Measurements from ENCODE around the gene POU2AF3. TPM values are rescaled to one million over a fixed set of nuclear protein-coding genes. Genes with fewer than 3 reads are reported as not detected.

The POU2AF3 gene, protein sequence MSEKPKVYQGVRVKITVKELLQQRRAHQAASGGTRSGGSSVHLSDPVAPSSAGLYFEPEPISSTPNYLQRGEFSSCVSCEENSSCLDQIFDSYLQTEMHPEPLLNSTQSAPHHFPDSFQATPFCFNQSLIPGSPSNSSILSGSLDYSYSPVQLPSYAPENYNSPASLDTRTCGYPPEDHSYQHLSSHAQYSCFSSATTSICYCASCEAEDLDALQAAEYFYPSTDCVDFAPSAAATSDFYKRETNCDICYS
- 2.6 and 2.9 TPM in 2 replicates for total RNA-seq (ENCODE audit: low replicate concordance)
- long read RNA-seq, partial matches to known transcripts: 0 of 1 reads
- long read RNA-seq, other reads (novel, unspliced or antisense): 0 of 1 reads

GRCh38 chr11:111298413-111299100, at the start of gene POU2AF3:
TSS of gene POU2AF3 (plus strand) at chr11:111298546. CDS start at chr11:111298582, 36 bp downstream.
- DNase-seq (ENCODE audit: extremely low spot score, unreplicated experiment): no peak
- Mint-ChIP-seq H3K4me1 (ENCODE audit: unreplicated experiment) (peaks cover 19% of the 10 kb centered on the region), H3K4me3 (peak within 1 kb of the TSS; percentile 81), H3K36me3 (no peaks in the 10 kb centered on the region), H3K27ac (peak within 1 kb of the TSS; percentile 54), H3K27me3 (peaks cover 22% of the 10 kb centered on the region), H3K9me3 (no peaks in the 10 kb centered on the region)
- TF ChIP-seq, protein P1, sequence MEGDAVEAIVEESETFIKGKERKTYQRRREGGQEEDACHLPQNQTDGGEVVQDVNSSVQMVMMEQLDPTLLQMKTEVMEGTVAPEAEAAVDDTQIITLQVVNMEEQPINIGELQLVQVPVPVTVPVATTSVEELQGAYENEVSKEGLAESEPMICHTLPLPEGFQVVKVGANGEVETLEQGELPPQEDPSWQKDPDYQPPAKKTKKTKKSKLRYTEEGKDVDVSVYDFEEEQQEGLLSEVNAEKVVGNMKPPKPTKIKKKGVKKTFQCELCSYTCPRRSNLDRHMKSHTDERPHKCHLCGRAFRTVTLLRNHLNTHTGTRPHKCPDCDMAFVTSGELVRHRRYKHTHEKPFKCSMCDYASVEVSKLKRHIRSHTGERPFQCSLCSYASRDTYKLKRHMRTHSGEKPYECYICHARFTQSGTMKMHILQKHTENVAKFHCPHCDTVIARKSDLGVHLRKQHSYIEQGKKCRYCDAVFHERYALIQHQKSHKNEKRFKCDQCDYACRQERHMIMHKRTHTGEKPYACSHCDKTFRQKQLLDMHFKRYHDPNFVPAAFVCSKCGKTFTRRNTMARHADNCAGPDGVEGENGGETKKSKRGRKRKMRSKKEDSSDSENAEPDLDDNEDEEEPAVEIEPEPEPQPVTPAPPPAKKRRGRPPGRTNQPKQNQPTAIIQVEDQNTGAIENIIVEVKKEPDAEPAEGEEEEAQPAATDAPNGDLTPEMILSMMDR (conservative IDR thresholded peaks at IDR 0.05): no peak

DNA sequence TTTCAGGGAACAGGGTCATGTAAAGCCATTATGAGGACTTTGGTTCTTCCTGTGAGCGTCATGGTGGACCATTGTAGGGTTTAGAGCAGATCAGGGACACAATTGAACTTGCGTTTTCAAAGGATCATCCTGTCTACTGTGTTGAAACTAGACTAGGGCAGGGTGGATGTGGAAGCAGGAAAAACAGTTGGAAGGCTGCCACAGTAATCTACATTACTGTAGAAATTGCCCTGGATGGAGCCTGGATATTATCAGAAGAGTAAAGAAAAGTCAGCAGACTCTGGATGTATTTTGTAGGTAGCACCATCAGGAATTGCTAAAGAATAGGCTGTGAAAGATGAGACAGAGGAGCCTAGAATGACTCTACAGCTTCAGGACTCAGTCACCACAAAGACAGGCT, 47.4 kb upstream of the POU2AF3 start:
- TF ChIP-seq, protein P1 (conservative IDR thresholded peaks at IDR 0.05): no peak
- no peaks in the 10 kb centered on the region for H3K4me1 Mint-ChIP-seq (ENCODE audit: unreplicated experiment)
- DNase-seq (ENCODE audit: extremely low spot score, unreplicated experiment): no peak
- no peak overlapping the region for H3K4me3 Mint-ChIP-seq
- H3K27ac Mint-ChIP-seq: no peak overlapping the region
- H3K27me3 Mint-ChIP-seq: peaks cover 4% of the 10 kb centered on the region
- no peaks in the 10 kb centered on the region for H3K9me3 Mint-ChIP-seq
- H3K36me3 Mint-ChIP-seq: no peaks in the 10 kb centered on the region

- H3K4me1 Mint-ChIP-seq (ENCODE audit: unreplicated experiment): no peaks in the 10 kb centered on the region
- no peak overlapping the region for H3K27ac Mint-ChIP-seq
- H3K4me3 Mint-ChIP-seq: no peak overlapping the region
- TF ChIP-seq, protein P1 (conservative IDR thresholded peaks at IDR 0.05): no peak
- no peaks in the 10 kb centered on the region for H3K36me3 Mint-ChIP-seq
- DNase-seq (ENCODE audit: extremely low spot score, unreplicated experiment): no peak
- H3K9me3 Mint-ChIP-seq: no peaks in the 10 kb centered on the region
- peaks cover 4% of the 10 kb centered on the region for H3K27me3 Mint-ChIP-seq
Measured at GRCh38 chr11:111253131-111253530, 45.2 kb upstream of the POU2AF3 start.

DNA sequence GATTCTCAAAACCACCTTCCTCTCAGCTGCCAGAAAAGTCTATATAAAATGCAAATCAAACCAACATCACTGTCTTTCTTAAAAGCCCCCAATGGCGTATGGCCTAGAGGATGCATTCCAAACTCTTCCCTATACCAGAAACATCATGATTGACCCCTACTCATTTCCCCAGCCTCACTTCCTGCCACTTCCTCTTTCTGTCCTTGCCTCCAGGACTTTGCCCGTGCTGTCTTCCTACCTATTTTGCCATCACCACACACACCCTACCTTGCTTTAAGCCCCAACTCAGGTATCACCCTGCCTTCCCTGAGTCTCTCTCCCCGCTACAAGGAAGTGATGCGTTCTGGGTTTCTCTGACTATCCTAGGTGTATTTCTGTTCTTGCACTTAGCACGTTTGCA, 44.7 kb upstream of the POU2AF3 start:
- no peak overlapping the region for H3K4me3 Mint-ChIP-seq
- DNase-seq (ENCODE audit: extremely low spot score, unreplicated experiment): no peak
- no peak overlapping the region for H3K27ac Mint-ChIP-seq
- H3K36me3 Mint-ChIP-seq: no peaks in the 10 kb centered on the region
- H3K27me3 Mint-ChIP-seq: peaks cover 4% of the 10 kb centered on the region
- no peaks in the 10 kb centered on the region for H3K4me1 Mint-ChIP-seq (ENCODE audit: unreplicated experiment)
- H3K9me3 Mint-ChIP-seq: no peaks in the 10 kb centered on the region
- TF ChIP-seq, protein P1 (conservative IDR thresholded peaks at IDR 0.05): no peak

- TF ChIP-seq, protein P1 (conservative IDR thresholded peaks at IDR 0.05): no peak
- H3K4me1 Mint-ChIP-seq (ENCODE audit: unreplicated experiment): peaks cover 3% of the 10 kb centered on the region
- no peak for DNase-seq (ENCODE audit: extremely low spot score, unreplicated experiment)
- H3K9me3 Mint-ChIP-seq: no peaks in the 10 kb centered on the region
- H3K27ac Mint-ChIP-seq: no peak overlapping the region
- no peak overlapping the region for H3K4me3 Mint-ChIP-seq
- H3K27me3 Mint-ChIP-seq: peaks cover 3% of the 10 kb centered on the region
- H3K36me3 Mint-ChIP-seq: no peaks in the 10 kb centered on the region
Measured at GRCh38 chr11:111258046-111258445, 40.3 kb upstream of the POU2AF3 start.
